Adrenal gland (tissue), 12 donors: ENCODE data around the gene CCDC180. TPM values are rescaled to one million over a fixed set of nuclear protein-coding genes. Genes with fewer than 3 reads are reported as not detected.

Experiments
- DNase-seq, 7 donors: peaks; one replicate each; pipeline ENCODE4 v3.0.0-alpha.2; 2019 to 2020
- H3K27ac ChIP-seq, 5 donors: fragments of 200-600 bp; sonication (generic) in 4 of 5; 1 replicate in 3 of 5; 2 replicates in 2 of 5; pipeline versions ENCODE4 v1.5.1 to v1.8.0; 2016 to 2020; ENCODE audit warnings: mild to moderate bottlenecking in 1 of 5
- H3K27me3 ChIP-seq: fragments of 200-600 bp; 2 replicates; pipeline ENCODE4 v1.8.0; 2021
- H3K36me3 ChIP-seq, 2 donors: fragments of 200-600 bp; replicated peaks in 1 of 2; 1 replicate in 1 of 2; 2 replicates in 1 of 2; pipeline versions ENCODE4 v1.5.1 to v1.8.0; 2018 to 2022
- H3K4me1 ChIP-seq, 2 donors: fragments of 200-600 bp; replicated peaks in 1 of 2; 1 replicate in 1 of 2; 2 replicates in 1 of 2; pipeline versions ENCODE4 v1.5.1 to v1.8.0; 2018 to 2021
- H3K4me3 ChIP-seq, 4 donors: fragments of 200-600 bp; sonication (generic) in 3 of 4; one replicate each; pipeline ENCODE4 v1.5.1; 2016 to 2018
- H3K9me3 ChIP-seq, 3 donors: fragments of 200-600 bp; sonication (generic) in 1 of 3; replicated peaks in 1 of 3; 1 replicate in 2 of 3; 2 replicates in 1 of 3; pipeline versions ENCODE4 v1.5.1 to v1.8.0; 2016 to 2021
- POLR2A ChIP-seq, 2 donors: fragments of 450-650 bp; IDR thresholded peaks; one replicate each; pipeline ENCODE4 v1.6.1; 2017; ENCODE audit warnings: antibody characterized with exemption in 2 of 2, mild to moderate bottlenecking in 2 of 2, moderate library complexity in 1 of 2
- WGBS, 4 donors: extraction: QIAGEN DNeasy Blood & Tissue Kit in 2 of 4; methylation state at CpG; one replicate each; pipeline versions ENCODE4 v1.1.5 to v1.1.7; 2013 to 2017; 5-methylcytosine and 5-hydroxymethylcytosine counted together
- intact Hi-C, 2 donors: fragments of 100-400 bp; cut with DNase I; formaldehyde crosslinking; loops; one replicate each; pipeline versions ENCODE4 v1.14.1 to v1.15.0; 2022 to 2023
- polyA plus RNA-seq, 3 donors: library from polyadenylated mRNA; stranded (reverse); fragments of 200-250 nt in 2 of 3; fragments of 350-450 nt in 1 of 3; fragmentation: Illumina TruSeq in 1 of 3; extraction: RNeasy Lipid Tissue Mini Kit (QIAGEN cat#74804) in 1 of 3; gene quantifications; one replicate each; pipeline ENCODE4 v1.2.3, GENCODE V29; 2013 to 2014
- total RNA-seq, 9 donors: library from RNA; depleted of rRNA in 4 of 9; stranded (reverse); fragments of >200 nt in 4 of 9; fragments of 120-200 nt in 1 of 9; fragmentation: NEBNext Ultra II Directional in 1 of 9; extraction: Animal tissue kit (Norgen Biotek cat#: 25700) in 1 of 9; gene quantifications; one replicate each; pipeline versions ENCODE4 v1.1.0 to v1.2.4, GENCODE V29; 2013 to 2023
- TF ChIP-seq, protein P1 (sequence below), 6 experiments: fragments of 450-650 bp in 4 of 6; fragments of 200-600 bp in 2 of 6; sonication (generic) in 1 of 6; IDR thresholded peaks; 1 replicate in 5 of 6; 2 replicates in 1 of 6; pipeline versions ENCODE4 v1.5.1 to v1.8.0; 2016 to 2021; ENCODE audit warnings: antibody characterized with exemption in 6 of 6, mild to moderate bottlenecking in 2 of 6, moderate library complexity in 1 of 6
- donor health status: healthy with polysubstance abuse.
- donor health status: Bipolar disorder and iron deficiency.
- donor health status: DM: yes; HTN: yes; CAD: no.
- donor health status: DM: no; HTN: no; CAD: no.
- donor health status: DM: no; HTN: no; CAD: no.
- donor health status: DM: yes; HTN: yes; CAD: no.

CCDC180 gene
- total and polyA plus RNA-seq, 12 donors, result 1.2 to 18.4 (median 5.8) TPM

DNA sequence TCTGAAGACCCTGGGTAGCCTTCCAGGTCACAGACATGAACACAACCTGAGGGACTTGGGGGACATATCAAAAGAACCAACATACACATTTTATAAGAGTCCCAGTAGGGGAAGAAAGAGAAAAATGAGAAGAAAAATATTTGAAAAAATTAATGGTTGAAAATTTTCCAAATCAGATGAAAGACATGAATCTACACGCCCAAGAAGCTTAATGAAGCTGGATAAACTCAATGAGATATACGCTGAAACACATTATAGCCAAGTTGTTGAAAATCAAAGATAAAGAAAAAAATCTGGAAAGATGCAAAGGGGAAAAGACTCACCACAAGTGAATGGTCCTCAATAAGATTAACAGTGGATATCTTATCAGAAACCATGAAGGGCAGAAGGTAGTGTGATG is 9.6 kb upstream of the CCDC180 start:
- H3K4me3 ChIP-seq, result no peak overlapping the region
- H3K36me3 ChIP-seq, result no peaks in the 10 kb centered on the region
- no peak overlapping the region for H3K27ac ChIP-seq
- no peak for TF ChIP-seq POLR2A (IDR thresholded peaks at IDR 0.05)
- TF ChIP-seq, protein P1, sequence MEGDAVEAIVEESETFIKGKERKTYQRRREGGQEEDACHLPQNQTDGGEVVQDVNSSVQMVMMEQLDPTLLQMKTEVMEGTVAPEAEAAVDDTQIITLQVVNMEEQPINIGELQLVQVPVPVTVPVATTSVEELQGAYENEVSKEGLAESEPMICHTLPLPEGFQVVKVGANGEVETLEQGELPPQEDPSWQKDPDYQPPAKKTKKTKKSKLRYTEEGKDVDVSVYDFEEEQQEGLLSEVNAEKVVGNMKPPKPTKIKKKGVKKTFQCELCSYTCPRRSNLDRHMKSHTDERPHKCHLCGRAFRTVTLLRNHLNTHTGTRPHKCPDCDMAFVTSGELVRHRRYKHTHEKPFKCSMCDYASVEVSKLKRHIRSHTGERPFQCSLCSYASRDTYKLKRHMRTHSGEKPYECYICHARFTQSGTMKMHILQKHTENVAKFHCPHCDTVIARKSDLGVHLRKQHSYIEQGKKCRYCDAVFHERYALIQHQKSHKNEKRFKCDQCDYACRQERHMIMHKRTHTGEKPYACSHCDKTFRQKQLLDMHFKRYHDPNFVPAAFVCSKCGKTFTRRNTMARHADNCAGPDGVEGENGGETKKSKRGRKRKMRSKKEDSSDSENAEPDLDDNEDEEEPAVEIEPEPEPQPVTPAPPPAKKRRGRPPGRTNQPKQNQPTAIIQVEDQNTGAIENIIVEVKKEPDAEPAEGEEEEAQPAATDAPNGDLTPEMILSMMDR (IDR thresholded peaks at IDR 0.05), result no peak
- peaks cover 3 to 13% of the 10 kb centered on the region in 2 donors for H3K4me1 ChIP-seq
- H3K27me3 ChIP-seq, result no peaks in the 10 kb centered on the region
- intact Hi-C loops, result no loop called here
- H3K9me3 ChIP-seq, result no peaks in the 10 kb centered on the region
- 71 to 99% (median 95%) methylated on average over 2 of the region's 2 CpGs for WGBS, 4 donors
- DNase-seq, result no peak

DNA sequence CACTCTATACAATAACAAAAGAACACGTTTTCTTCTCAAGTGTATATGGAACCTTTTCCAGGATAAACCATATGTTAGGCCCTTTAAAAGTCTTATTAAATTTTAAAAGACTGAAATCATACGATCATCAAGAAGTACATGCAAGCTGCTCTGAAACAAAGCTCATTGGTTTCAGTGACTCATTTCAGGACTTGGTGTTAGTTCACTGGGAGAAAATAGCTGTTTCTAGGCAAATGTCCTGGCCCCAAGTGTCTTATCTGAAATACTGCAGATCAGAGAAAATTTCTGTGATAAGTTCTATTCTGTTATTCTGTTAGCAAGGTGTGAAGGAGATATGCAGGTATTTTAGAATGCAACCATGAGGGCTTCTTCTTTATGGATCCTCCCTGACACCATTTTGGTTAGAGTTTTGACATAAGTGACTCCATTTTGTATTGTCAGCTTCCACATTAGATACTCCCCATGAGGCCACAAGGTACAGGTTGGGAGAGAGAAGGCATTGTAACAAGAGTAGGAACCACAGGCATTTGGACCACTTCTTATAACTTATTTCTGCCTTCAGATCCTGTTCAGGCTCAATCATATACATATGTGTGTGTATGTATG is 7.5 kb upstream of the CCDC180 start:
- Histone ChIP-seq H3K4me3 (no peak overlapping the region), H3K36me3 (no peaks in the 10 kb centered on the region), H3K4me1 (no peaks in the 10 kb centered on the region), H3K9me3 (no peaks in the 10 kb centered on the region), H3K27ac (no peak overlapping the region), H3K27me3 (no peaks in the 10 kb centered on the region)
- DNase-seq, result no peak
- intact Hi-C loops, result no loop called here
- 69 to 86% (median 75%) methylated on average over 2 of the region's 2 CpGs for WGBS, 4 donors
- TF ChIP-seq POLR2A (IDR thresholded peaks at IDR 0.05), result no peak
- TF ChIP-seq, protein P1 (IDR thresholded peaks at IDR 0.05), result no peak

DNA sequence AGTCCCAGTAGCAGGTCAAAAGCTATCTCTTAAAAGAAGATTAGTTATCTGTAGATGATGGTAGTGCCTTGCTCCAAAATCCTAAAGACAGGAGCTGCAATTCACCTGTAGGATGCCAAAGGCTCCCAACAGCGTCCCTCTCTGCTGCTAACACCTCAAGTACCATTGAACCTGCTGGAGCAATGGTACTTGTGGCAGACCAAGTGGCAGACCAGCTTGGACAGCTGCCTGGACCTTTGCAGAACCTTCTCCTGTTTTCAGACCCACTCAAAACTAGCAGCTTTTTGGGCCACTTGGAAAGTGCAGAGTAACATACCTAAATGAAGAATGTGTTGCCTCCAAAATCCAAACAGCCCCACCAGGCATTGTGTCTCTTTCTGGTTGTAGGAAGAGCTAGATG is 6.9 kb upstream of the CCDC180 start:
- Histone ChIP-seq H3K36me3 (no peaks in the 10 kb centered on the region), H3K9me3 (no peaks in the 10 kb centered on the region), H3K4me1 (no peaks in the 10 kb centered on the region), H3K27me3 (no peaks in the 10 kb centered on the region), H3K27ac (no peak overlapping the region), H3K4me3 (no peak overlapping the region)
- intact Hi-C loops, result no loop called here
- TF ChIP-seq, protein P1 (IDR thresholded peaks at IDR 0.05), result no peak
- no peak for TF ChIP-seq POLR2A (IDR thresholded peaks at IDR 0.05)
- no peak for DNase-seq
- WGBS, 4 donors, result 95 to 100% (median 98%) methylated on average over 1 of the region's 1 CpG

DNA sequence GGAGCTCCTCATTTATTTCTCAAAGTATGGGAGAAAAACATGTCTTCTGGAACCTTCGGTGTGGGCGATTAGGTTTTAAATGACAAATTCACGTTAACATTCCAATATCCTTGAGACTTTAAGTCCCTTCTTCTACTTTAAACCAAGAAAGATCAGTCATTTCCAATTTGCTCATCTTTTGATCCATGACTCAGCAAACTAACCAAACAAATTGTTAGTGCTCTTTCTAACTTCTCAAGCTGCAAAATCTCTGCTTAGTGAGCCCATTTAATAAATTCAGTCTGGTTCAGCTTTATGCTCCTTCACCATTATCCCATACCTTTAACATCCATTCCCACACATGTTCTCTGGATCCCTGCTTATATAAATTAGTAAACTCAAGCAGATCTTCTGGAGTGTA is 5.5 kb upstream of the CCDC180 start:
- intact Hi-C loops, result no loop called here
- WGBS, 4 donors, result 92 to 96% (median 95%) methylated on average over 3 of the region's 3 CpGs
- TF ChIP-seq, protein P1 (IDR thresholded peaks at IDR 0.05), result no peak
- no peak for TF ChIP-seq POLR2A (IDR thresholded peaks at IDR 0.05)
- no peaks in the 10 kb centered on the region for H3K36me3 ChIP-seq
- no peak for DNase-seq
- H3K4me1 ChIP-seq, result peaks cover 0 to 1% of the 10 kb centered on the region in 2 donors
- H3K27me3 ChIP-seq, result no peaks in the 10 kb centered on the region
- no peak overlapping the region for H3K27ac ChIP-seq
- no peak overlapping the region for H3K4me3 ChIP-seq
- H3K9me3 ChIP-seq, result no peaks in the 10 kb centered on the region
